CD4-positive, alpha-beta T cell treated with Interleukin-21 for 1 hour (primary cell): ENCODE data around the gene PIANP.
"Not testable (repeated sequence)": the region's sequence is repeated elsewhere in the genome, so short reads cannot be mapped to it uniquely, and the experiment has no call there.

Source experiments
- DNase-seq: peaks from one replicate; pipeline ENCODE4 v3.0.0-alpha.2; 2020

The PIANP gene

DNA sequence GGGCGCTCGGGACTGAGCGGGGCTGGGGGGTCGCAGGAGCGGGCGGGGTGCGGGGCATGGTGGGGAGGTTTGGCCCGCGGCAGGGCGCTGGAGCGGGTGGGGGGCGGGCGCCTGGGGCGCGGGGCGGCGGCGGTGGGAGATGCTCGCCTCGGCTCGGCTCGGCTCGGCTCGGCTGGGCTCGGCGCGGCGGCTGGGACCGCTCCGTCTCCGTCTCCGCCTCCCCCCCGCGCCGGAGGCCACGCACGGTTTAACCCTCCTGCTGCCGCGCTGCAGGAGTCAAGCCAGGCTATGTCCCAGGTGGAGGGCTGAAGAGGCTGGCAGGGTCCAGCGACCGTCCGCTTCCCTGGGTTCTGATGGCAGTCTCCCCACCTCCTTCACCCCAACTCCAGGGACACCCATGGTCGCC, at the start of gene PIANP:
PIANP (minus strand) TSS at position 170 of the 406 bp plus-strand sequence. CDS start 2,754 bp downstream, outside the sequence.
- DNase-seq, result peak; percentile 43

GRCh38 chr12:6748761-6749160, 48.1 kb upstream of the PIANP start:
- DNase-seq, result no peak

GRCh38 chr12:6747216-6747615, 46.6 kb upstream of the PIANP start:
- no peak for DNase-seq

DNA sequence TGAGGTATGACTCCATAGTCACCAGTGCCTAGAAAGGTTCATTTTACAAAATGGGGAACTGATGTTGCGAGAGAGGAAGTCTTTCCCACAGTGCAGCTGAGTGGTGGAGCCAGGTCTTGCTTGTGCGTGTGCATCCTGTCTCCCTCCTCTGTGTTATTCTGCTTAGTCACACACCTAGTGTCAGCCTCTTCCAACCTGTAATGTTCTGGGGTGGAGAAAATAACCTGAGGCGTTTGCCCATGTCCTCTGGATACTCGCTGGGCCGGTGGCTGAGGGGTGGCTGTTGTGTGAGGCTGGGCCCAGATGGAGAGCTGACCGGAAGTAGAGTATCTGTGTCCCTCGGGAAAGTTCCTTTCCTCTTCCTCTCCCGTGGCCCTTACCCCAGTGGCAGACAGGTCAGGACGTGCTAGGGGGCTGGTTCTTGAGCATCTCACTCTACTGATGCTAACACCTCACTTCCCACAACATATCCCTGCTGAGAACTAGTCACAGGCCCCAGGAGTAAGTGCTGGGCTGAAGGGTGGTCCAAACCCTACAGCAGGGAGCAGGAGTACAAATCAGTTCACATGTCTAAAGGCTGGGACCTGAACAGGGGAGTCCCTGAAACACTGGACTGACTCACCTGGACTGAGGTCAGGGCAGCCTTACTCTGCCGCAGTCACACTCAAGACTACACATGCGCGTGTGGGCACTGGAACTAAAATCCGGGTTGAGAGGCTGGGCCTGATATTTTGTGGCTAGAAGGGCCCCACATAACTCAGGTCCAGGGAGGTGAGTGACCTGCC, 45.3 kb upstream of the PIANP start:
- DNase-seq, result no peak

DNA sequence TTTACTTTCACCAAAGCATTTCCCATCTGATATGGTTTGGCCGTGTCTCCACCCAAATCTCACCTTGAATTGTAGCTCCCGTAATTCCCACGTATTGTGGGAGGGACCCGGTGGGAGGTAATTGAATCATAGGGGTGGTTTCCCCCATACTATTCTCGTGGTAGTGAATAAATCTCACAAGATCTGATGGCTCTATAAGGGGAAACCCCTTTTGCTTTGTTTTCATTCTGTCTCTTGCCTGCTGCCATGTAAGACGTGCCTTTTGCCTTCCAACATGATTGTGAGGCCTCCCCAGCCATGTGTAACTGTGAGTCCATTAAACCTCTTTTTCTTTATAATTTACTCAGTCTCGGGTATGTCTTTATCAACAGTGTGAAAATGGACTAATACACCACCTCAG, 42.7 kb upstream of the PIANP start:
- not testable (repeated sequence) for DNase-seq

DNA sequence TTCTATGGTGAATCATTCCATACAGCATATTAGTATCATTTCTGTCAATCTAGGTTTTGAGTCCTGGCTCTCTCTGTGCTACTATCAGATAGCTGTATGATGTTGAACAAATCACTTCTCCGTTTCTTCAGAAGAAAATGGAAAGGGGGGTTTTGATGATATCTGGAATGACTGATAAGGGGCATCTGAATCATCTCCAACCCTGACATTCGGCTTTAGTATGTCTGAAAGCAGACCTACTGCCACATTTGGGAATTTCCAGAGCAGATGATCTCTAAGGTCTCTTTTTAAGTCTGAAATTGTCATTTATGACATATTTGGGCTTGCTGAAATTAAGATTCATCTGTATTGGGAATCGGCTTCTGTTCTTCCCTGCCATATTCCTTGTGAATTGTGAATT, 42.2 kb upstream of the PIANP start:
- no peak for DNase-seq

- not testable (repeated sequence) for DNase-seq
These were observed 41.5 kb upstream of the PIANP start for GRCh38 chr12:6742080-6742479.

- DNase-seq, result no peak
These were observed 36.1 kb upstream of the PIANP start for GRCh38 chr12:6736754-6737153.

DNA sequence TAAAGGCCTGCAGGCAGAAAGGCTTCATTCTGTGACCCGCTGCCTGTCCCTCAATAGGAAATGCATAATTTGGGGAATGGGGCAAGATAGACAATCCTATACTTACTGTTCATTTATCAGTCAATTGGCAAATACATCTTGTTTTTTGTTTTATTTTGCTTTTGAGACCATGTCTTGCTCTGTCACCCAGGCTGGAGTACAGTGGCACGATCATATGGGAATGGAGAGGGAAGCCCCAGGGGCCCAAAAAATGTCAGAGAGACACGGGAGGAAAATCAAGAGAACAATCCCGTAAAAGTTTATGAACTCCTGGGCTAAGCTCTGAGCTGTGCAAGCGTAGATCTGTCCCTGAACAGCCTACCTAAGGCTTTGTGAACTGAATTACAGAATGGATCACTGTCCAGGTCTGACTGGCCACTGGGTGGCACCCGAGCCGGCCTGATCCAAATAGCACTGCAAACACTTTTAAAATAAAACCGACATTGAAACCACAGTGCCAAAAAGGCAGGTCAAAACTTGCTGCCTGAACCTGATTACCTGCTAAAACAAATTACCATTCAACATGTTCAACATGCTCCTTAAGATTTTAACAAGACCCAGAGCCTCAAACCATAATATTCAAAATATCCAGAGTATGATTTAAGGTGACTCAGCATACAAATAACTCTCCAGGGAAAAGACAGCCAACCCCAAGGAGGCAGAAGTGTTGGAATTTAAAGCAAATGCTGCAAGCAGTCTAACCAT, 35.0 kb upstream of the PIANP start:
- DNase-seq, result peak; percentile 49

- no peak for DNase-seq
These were observed 34.1 kb upstream of the PIANP start for GRCh38 chr12:6734506-6735387.

DNA sequence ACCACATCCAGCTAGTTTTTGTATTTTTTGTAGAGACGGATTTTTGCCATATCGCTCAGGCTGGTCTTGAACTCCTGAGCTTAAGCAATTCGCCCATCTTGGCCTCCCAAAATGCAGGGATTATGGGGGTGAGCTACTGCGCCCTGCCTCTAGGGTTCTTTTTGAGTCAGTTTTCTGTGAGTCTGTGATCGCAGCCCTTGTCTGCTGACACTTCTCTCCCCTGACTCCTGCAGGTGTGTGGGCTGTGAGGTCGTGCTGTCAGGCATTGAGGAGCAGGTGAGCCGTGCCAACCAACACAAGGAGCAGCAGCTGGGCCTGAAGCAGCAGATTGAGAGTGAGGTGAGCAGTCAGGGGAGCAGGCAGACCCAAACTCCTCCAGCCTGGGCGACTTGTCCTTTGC, 29.6 kb upstream of the PIANP start:
- DNase-seq, result no peak

DNA sequence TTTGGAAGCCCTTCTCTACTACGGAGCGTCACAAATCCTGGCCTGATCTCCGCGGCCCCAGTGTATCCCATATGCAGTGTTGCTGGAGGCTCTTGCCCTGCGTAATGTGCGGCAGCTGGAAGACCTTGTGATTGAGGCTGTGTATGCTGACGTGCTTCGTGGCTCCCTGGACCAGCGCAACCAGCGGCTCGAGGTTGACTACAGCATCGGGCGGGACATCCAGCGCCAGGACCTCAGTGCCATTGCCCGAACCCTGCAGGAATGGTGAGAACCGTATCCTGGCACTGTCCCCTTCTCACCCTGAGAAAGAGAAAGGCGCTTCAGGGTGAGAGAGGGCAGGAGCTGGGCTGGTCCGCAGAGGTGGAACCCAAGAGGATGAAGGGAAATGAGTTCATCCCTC, 28.6 kb upstream of the PIANP start:
- no peak for DNase-seq

- DNase-seq, result no peak
These were observed 24.7 kb upstream of the PIANP start for GRCh38 chr12:6725350-6725749.

- no peak for DNase-seq
These were observed 23.8 kb upstream of the PIANP start for GRCh38 chr12:6724409-6724797.

GRCh38 chr12:6723607-6724408, 23.2 kb upstream of the PIANP start, which contains the start of gene COPS7A:
Gene COPS7A (plus strand): TSS chr12:6724046. CDS start chr12:6724657, 611 bp downstream.
- DNase-seq, result peak; percentile 98

DNA sequence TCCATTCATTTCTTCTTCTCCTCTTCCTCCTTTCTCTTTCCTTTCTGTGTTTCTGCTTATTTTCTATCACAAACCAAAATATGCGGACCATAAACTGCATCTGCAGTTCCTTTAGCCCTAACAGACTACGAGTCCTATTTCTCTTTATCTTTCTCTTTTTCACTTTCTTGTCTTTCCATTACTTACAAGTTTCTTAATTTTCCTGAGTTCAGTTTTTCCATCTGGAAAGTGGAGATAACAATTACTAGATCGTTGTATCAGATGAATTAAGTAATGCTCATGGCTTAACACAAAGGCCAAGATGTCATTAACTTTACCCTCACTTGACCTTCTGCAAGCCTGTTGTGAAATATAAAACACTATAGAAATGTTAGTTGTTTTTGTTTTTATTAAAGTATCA, 22.2 kb upstream of the PIANP start:
- no peak for DNase-seq

- no peak for DNase-seq
These were observed 16.3 kb upstream of the PIANP start for GRCh38 chr12:6716874-6717437.

GRCh38 chr12:6716031-6716873, 15.6 kb upstream of the PIANP start:
- not testable (repeated sequence) for DNase-seq

- peak; percentile 42 for DNase-seq
These were observed 8.4 kb upstream of the PIANP start for GRCh38 chr12:6708960-6709394.

DNA sequence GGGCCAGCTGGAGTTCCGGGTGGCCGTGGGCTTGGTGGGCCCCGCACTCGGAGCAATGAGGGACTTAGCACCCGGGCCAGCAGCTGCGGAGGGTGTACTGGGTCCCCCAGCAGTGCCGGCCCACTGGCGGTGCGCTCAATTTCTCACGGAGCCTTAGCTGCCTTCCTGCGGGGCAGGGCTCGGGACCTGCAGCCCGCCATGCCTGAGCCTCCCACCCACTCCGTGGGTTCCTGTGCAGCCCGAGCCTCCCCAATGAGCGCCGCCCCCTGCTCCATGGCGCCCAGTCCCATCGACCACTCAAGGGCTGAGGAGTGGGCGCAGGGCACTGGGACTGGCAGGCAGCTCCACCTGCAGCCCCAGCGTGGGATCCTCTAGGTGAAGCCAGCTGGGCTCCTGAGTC, 7.7 kb upstream of the PIANP start:
- DNase-seq, result not testable (repeated sequence)

GRCh38 chr12:6703631-6704030, 3.0 kb upstream of the PIANP start:
- DNase-seq, result no peak
